HepG2 (cell line): ENCODE results near the gene ANO1. TPM values are rescaled to one million over a fixed set of nuclear protein-coding genes. Genes with fewer than 3 reads are reported as not detected.

Experiments
- ATAC-seq: fragments of 200-7000 bp; cut with Tn5 transposase; 3 replicates; pipeline ENCODE4 v1.9.1; 2020; ENCODE audit warnings: mild to moderate bottlenecking, moderate library complexity
- BruUV-seq: library from RNA; stranded (reverse); fragments of 400-500 nt; replicated peaks from 2 replicates; lab custom pipeline; 2021; lab: Mats Ljungman, UMichigan
- CTCF ChIA-PET: fragments of 300-600 bp; formaldehyde crosslinking; extraction: SDS; loops from one replicate; lab custom pipeline; 2021; ENCODE audit warnings: low total read pairs, inconsistent platforms, low intra/inter-chr PET ratio; lab: Yijun Ruan, JAX
- POLR2A ChIA-PET: fragments of 350-600 bp; sonication (Branson Sonifier 250); formaldehyde crosslinking; loops from one replicate; lab custom pipeline; 2020; ENCODE audit warnings: antibody characterized with exemption, inconsistent platforms; lab: Yijun Ruan, JAX
- DNase-seq: peaks from one replicate; pipeline ENCODE4 v3.0.0-alpha.2; 2015; ENCODE audit warnings: low spot score
- FAIRE-seq: peaks from 3 replicates; lab custom pipeline; 2011; peaks lifted over from hg19 to GRCh38; lab: Jason Lieb, UNC
- H2AFZ ChIP-seq: one replicate; pipeline ENCODE4 v1.6.1; 2011; ENCODE audit warnings: low read length, inconsistent platforms
- H3K27ac ChIP-seq: fragments of 300-600 bp; 3 replicates; pipeline ENCODE4 v1.8.0; 2011; ENCODE audit warnings: mixed run types, mild to moderate bottlenecking, mixed read lengths, low read length, inconsistent platforms; ENCODE audit not compliant: insufficient read depth; ENCODE audit errors: extremely low read length
- H3K27me3 ChIP-seq, 2 experiments: fragments of 200-600 bp in 1 of 2; 2 replicates in 1 of 2; 3 replicates in 1 of 2; pipeline versions ENCODE4 v1.6.0 to v1.8.0; 2011; ENCODE audit warnings: low read length in 2 of 2, mild to moderate bottlenecking in 2 of 2, moderate library complexity in 2 of 2, inconsistent platforms in 1 of 2; ENCODE audit not compliant: insufficient read depth in 2 of 2, control insufficient read depth in 1 of 2
- H3K36me3 ChIP-seq, 2 experiments: fragments of 200-600 bp in 1 of 2; replicated peaks in 1 of 2; 2 replicates in 1 of 2; 3 replicates in 1 of 2; pipeline versions ENCODE4 v1.5.1 to v1.8.0; 2011; ENCODE audit warnings: low read length in 2 of 2, inconsistent platforms in 1 of 2; ENCODE audit not compliant: insufficient read depth in 2 of 2, control insufficient read depth in 1 of 2
- H3K4me1 ChIP-seq: 2 replicates; pipeline ENCODE4 v1.5.1; 2012; ENCODE audit warnings: low read length, inconsistent platforms; ENCODE audit not compliant: insufficient read depth
- H3K4me2 ChIP-seq: 2 replicates; pipeline ENCODE4 v1.6.0; 2011; ENCODE audit warnings: low read depth, low read length, inconsistent platforms
- H3K4me3 ChIP-seq, 3 experiments: fragments of 200-600 bp in 1 of 3; sonication (generic), shearing (Covaris generic) in 1 of 3; replicated peaks in 1 of 3; 2 replicates each; pipeline ENCODE4 v1.5.1; 2011 to 2016; ENCODE audit warnings: low read length in 3 of 3, inconsistent platforms in 2 of 3, low read depth in 2 of 3, mild to moderate bottlenecking in 2 of 3, control low read depth in 1 of 3, mixed read lengths in 1 of 3; ENCODE audit not compliant: insufficient read depth in 1 of 3
- H3K79me2 ChIP-seq: one replicate; pipeline ENCODE4 v1.6.1; 2011; ENCODE audit warnings: low read length, inconsistent platforms; ENCODE audit not compliant: insufficient read depth
- H3K9ac ChIP-seq: 2 replicates; pipeline ENCODE4 v1.6.0; 2011; ENCODE audit warnings: mild to moderate bottlenecking, low read depth, low read length, inconsistent platforms; ENCODE audit not compliant: insufficient read depth
- H3K9me3 ChIP-seq: 2 replicates; pipeline ENCODE4 v1.5.1; 2012; ENCODE audit warnings: mild to moderate bottlenecking, low read length
- H4K20me1 ChIP-seq: 2 replicates; pipeline ENCODE4 v1.6.0; 2011; ENCODE audit warnings: inconsistent platforms, mild to moderate bottlenecking, low read length, moderate library complexity; ENCODE audit not compliant: insufficient read depth
- ATM ChIP-seq: fragments of 450-650 bp; IDR thresholded peaks from 2 replicates; pipeline ENCODE4 v1.7.1; 2017; ENCODE audit warnings: mild to moderate bottlenecking, borderline replicate concordance
- CEBPB ChIP-seq: IDR thresholded peaks from 2 replicates; pipeline ENCODE4 v1.6.1; 2011; ENCODE audit warnings: low read depth, low read length, improper control_type of control experiment, borderline replicate concordance
- ELF1 ChIP-seq: sonication (generic); formaldehyde crosslinking; IDR thresholded peaks from 2 replicates; pipeline ENCODE4 v1.4.0; 2020; ENCODE audit warnings: missing genetic modification reagents
- GATA4 ChIP-seq: sonication (generic); IDR thresholded peaks from 2 replicates; pipeline ENCODE4 v1.6.1; 2016; ENCODE audit warnings: antibody characterized with exemption, low read depth, borderline replicate concordance
- MAFF ChIP-seq: IDR thresholded peaks from 2 replicates; pipeline ENCODE4 v1.6.1; 2011; ENCODE audit warnings: low read depth, low read length, improper control_type of control experiment
- MLLT10 ChIP-seq: sonication (generic); formaldehyde crosslinking; IDR thresholded peaks from 2 replicates; pipeline ENCODE4 v1.4.0; 2020; ENCODE audit warnings: missing genetic modification reagents
- NR2F2 ChIP-seq: IDR thresholded peaks from 2 replicates; pipeline ENCODE4 v1.6.1; 2012; ENCODE audit warnings: low read depth, inconsistent platforms, borderline replicate concordance
- NR2F6 ChIP-seq, 2 experiments: IDR thresholded peaks; 2 replicates each; pipeline ENCODE4 v1.6.1; 2016; ENCODE audit warnings: antibody characterized with exemption in 1 of 2, mild to moderate bottlenecking in 1 of 2
- RCOR2 ChIP-seq: IDR thresholded peaks from 2 replicates; pipeline ENCODE4 v1.6.1; 2016; ENCODE audit warnings: missing biosample characterization, missing genetic modification reagents
- TBP ChIP-seq: sonication (generic); formaldehyde crosslinking; IDR thresholded peaks from 2 replicates; pipeline ENCODE4 v1.5.0; 2020; ENCODE audit warnings: missing genetic modification reagents
- XRCC5 ChIP-seq: fragments of 200-400 bp; formaldehyde crosslinking; optimal IDR thresholded peaks from 2 replicates; pipeline ENCODE3; 2017; ENCODE audit warnings: mild to moderate bottlenecking, low read length
- ZFP62 ChIP-seq: sonication (generic); formaldehyde crosslinking; IDR thresholded peaks from 2 replicates; pipeline ENCODE4 v1.4.0; 2020; ENCODE audit warnings: missing genetic modification reagents
- ZFYVE20 ChIP-seq: sonication (generic); formaldehyde crosslinking; IDR thresholded peaks from 2 replicates; pipeline ENCODE4 v1.8.0; 2023; ENCODE audit warnings: low read depth, mild to moderate bottlenecking, moderate library complexity, missing genetic modification reagents, borderline replicate concordance
- ZNF207 ChIP-seq: fragments of 450-650 bp; IDR thresholded peaks from 2 replicates; pipeline ENCODE4 v1.6.1; 2016; ENCODE audit warnings: antibody characterized with exemption, borderline replicate concordance
- ZNF7 ChIP-seq: IDR thresholded peaks from 2 replicates; pipeline ENCODE4 v1.6.1; 2016; ENCODE audit warnings: missing biosample characterization, missing genetic modification reagents
- ZNF709 ChIP-seq: sonication (generic); formaldehyde crosslinking; IDR thresholded peaks from 2 replicates; pipeline ENCODE4 v1.5.0; 2020; ENCODE audit warnings: mild to moderate bottlenecking, missing genetic modification reagents
- ZNF841 ChIP-seq: sonication (generic); formaldehyde crosslinking; IDR thresholded peaks from 2 replicates; pipeline ENCODE4 v1.8.1; 2023; ENCODE audit warnings: missing genetic modification reagents, borderline replicate concordance
- ZSCAN29 ChIP-seq: sonication (generic); formaldehyde crosslinking; conservative IDR thresholded peaks from 2 replicates; pipeline ENCODE4 v1.4.0; 2020; ENCODE audit warnings: mild to moderate bottlenecking, missing genetic modification reagents
- ZZZ3 ChIP-seq: sonication (generic); formaldehyde crosslinking; IDR thresholded peaks from 2 replicates; pipeline ENCODE4 v1.4.0; 2020; ENCODE audit warnings: missing genetic modification reagents, mild to moderate bottlenecking, borderline replicate concordance
- WGBS: methylation state at CpG from one replicate; pipeline ENCODE4 v1.1.6; 2017; ENCODE audit warnings: low lambda C conversion rate; 5-methylcytosine and 5-hydroxymethylcytosine counted together
- in situ Hi-C: cut with HindIII; loops from 2 replicates; pipeline ENCODE4 v1.10.0; 2017; ENCODE audit warnings: low pct_unique_long_range_greater_than_20kb; ENCODE audit not compliant: extremely low pct_ligation_motif_present
- intact Hi-C: fragments of 100-400 bp; cut with micrococcal nuclease; formaldehyde crosslinking; loops from one replicate; pipeline ENCODE4 v1.10.0; 2022; ENCODE audit not compliant: unreplicated experiment
- polyA plus RNA-seq, 8 experiments: library from polyadenylated mRNA; depleted of rRNA in 3 of 8; stranded (reverse) in 7 of 8; unstranded in 1 of 8; fragments of >200 nt; fragmentation: Illumina TruSeq in 4 of 8; extraction: Trizol in 4 of 8; gene quantifications; 2 replicates each; pipeline versions ENCODE4 v1.2.1 to v1.2.3, GENCODE V29; 2011 to 2016; ENCODE audit warnings: low read depth in 4 of 8, missing spikeins in 1 of 8, mixed read lengths in 1 of 8; ENCODE audit not compliant: insufficient read depth in 1 of 8
- total RNA-seq, 5 experiments: library from RNA; depleted of rRNA; stranded (reverse); fragments of >200 nt; fragmentation: Illumina TruSeq; extraction: Trizol; gene quantifications; 2 replicates each; pipeline ENCODE4 v1.2.3, GENCODE V29; 2016; ENCODE audit warnings: low read depth in 1 of 5
- TF ChIP-seq, protein P1 (sequence below): sonication (generic); formaldehyde crosslinking; IDR thresholded peaks from 2 replicates; pipeline ENCODE4 v1.9.0; 2022; ENCODE audit warnings: missing genetic modification reagents, mild to moderate bottlenecking, borderline replicate concordance
- TF ChIP-seq, protein P2 (sequence below): sonication (generic); formaldehyde crosslinking; IDR thresholded peaks from 2 replicates; pipeline ENCODE4 v1.4.0; 2020; ENCODE audit warnings: missing genetic modification reagents

Gene ANO1
- total and polyA plus RNA-seq, 2 of the 13 experiments (the other 11 are each of a cell fraction or from before 2014, with no cell fraction given): not detected

DNA sequence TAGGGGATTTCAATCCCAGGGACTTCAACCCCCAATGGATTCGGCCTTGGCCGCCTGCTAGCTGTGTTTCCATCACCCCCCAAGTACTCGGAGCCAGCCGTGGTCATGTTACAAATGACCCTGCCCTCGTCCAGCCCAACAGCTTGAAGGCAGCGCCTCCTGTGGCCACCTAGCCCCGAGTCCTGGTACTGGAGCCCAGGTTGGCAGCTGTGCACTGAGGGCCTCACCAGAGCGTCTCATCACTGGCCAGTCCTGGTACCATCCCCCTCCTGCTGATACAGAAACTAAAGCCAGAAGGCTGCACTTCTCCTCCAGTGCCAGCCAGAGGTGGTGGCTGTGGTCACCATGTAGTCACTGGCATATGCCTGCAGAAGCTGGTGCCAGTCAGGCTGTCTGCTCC, 80.1 kb downstream of the ANO1 start:
- H4K20me1 ChIP-seq: peaks cover 3% of the 10 kb centered on the region; the same call in 1 of the 2 replicates
- H2AFZ ChIP-seq: no peak overlapping the region
- no TSS peak for BruUV-seq
- H3K9me3 ChIP-seq: no peaks in the 10 kb centered on the region
- H3K4me1 ChIP-seq: no peaks in the 10 kb centered on the region
- H3K27ac ChIP-seq: no peak overlapping the region
- CTCF ChIA-PET: interaction anchor here (1.4 to 1.6 kb wide), 2 partner anchors 240 to 243 kb away, joined by 4 to 9 read pairs; no protein-coding TSS in a partner anchor
- in situ Hi-C loops (no loop called here), intact Hi-C loops (no loop called here)
- no peaks in the 10 kb centered on the region for H3K79me2 ChIP-seq
- no peak overlapping the region for H3K4me2 ChIP-seq
- no peak overlapping the region for H3K4me3 ChIP-seq
- FAIRE-seq (no peak), DNase-seq (peak; percentile 42), ATAC-seq (peak; percentile 91)
- WGBS: 0% methylated on average over 2 of the region's 8 CpGs
- H3K27me3 ChIP-seq: peaks cover 8 to 44% of the 10 kb centered on the region in 2 experiments; a peak in 3 of 5 replicates
- H3K36me3 ChIP-seq: no peaks in the 10 kb centered on the region
- H3K9ac ChIP-seq: no peak overlapping the region
- POLR2A ChIA-PET: no interaction called here
- no peak for TF ChIP-seq ZFP62 (CRISPR knock-in tag)
- TF ChIP-seq MAFF: no peak
- no peak for TF ChIP-seq ZNF709 (CRISPR knock-in tag)
- no peak for TF ChIP-seq MLLT10 (CRISPR knock-in tag)
- TF ChIP-seq GATA4: no peak
- TF ChIP-seq XRCC5: peak; percentile 65
- no peak for TF ChIP-seq CEBPB
- no peak for TF ChIP-seq ZNF841 (CRISPR knock-in tag)
- no peak for TF ChIP-seq ZZZ3 (CRISPR knock-in tag)
- TF ChIP-seq, protein P1, sequence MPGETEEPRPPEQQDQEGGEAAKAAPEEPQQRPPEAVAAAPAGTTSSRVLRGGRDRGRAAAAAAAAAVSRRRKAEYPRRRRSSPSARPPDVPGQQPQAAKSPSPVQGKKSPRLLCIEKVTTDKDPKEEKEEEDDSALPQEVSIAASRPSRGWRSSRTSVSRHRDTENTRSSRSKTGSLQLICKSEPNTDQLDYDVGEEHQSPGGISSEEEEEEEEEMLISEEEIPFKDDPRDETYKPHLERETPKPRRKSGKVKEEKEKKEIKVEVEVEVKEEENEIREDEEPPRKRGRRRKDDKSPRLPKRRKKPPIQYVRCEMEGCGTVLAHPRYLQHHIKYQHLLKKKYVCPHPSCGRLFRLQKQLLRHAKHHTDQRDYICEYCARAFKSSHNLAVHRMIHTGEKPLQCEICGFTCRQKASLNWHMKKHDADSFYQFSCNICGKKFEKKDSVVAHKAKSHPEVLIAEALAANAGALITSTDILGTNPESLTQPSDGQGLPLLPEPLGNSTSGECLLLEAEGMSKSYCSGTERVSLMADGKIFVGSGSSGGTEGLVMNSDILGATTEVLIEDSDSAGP (CRISPR knock-in tag): no peak
- TF ChIP-seq NR2F6 (IDR thresholded peaks at IDR 0.05): no peak
- peak; percentile 33; the same call in 1 of the 2 replicates for TF ChIP-seq NR2F6 (CRISPR knock-in tag; IDR thresholded peaks at IDR 0.05)
- TF ChIP-seq ZNF207: no peak
- no peak for TF ChIP-seq ZSCAN29 (CRISPR knock-in tag)
- no peak for TF ChIP-seq NR2F2
- TF ChIP-seq ZFYVE20 (CRISPR knock-in tag): no peak
- no peak for TF ChIP-seq TBP (CRISPR knock-in tag)
- no peak for TF ChIP-seq RCOR2 (CRISPR knock-in tag)
- no peak for TF ChIP-seq ELF1
- TF ChIP-seq, protein P2, sequence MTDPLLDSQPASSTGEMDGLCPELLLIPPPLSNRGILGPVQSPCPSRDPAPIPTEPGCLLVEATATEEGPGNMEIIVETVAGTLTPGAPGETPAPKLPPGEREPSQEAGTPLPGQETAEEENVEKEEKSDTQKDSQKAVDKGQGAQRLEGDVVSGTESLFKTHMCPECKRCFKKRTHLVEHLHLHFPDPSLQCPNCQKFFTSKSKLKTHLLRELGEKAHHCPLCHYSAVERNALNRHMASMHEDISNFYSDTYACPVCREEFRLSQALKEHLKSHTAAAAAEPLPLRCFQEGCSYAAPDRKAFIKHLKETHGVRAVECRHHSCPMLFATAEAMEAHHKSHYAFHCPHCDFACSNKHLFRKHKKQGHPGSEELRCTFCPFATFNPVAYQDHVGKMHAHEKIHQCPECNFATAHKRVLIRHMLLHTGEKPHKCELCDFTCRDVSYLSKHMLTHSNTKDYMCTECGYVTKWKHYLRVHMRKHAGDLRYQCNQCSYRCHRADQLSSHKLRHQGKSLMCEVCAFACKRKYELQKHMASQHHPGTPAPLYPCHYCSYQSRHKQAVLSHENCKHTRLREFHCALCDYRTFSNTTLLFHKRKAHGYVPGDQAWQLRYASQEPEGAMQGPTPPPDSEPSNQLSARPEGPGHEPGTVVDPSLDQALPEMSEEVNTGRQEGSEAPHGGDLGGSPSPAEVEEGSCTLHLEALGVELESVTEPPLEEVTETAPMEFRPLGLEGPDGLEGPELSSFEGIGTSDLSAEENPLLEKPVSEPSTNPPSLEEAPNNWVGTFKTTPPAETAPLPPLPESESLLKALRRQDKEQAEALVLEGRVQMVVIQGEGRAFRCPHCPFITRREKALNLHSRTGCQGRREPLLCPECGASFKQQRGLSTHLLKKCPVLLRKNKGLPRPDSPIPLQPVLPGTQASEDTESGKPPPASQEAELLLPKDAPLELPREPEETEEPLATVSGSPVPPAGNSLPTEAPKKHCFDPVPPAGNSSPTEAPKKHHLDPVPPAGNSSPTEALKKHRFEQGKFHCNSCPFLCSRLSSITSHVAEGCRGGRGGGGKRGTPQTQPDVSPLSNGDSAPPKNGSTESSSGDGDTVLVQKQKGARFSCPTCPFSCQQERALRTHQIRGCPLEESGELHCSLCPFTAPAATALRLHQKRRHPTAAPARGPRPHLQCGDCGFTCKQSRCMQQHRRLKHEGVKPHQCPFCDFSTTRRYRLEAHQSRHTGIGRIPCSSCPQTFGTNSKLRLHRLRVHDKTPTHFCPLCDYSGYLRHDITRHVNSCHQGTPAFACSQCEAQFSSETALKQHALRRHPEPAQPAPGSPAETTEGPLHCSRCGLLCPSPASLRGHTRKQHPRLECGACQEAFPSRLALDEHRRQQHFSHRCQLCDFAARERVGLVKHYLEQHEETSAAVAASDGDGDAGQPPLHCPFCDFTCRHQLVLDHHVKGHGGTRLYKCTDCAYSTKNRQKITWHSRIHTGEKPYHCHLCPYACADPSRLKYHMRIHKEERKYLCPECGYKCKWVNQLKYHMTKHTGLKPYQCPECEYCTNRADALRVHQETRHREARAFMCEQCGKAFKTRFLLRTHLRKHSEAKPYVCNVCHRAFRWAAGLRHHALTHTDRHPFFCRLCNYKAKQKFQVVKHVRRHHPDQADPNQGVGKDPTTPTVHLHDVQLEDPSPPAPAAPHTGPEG (CRISPR knock-in tag): no peak
- no peak for TF ChIP-seq ZNF7 (CRISPR knock-in tag)
- no peak for TF ChIP-seq ATM
